IMR-90 (cell line): ENCODE measurements around the gene EMX2.

Experiments
- MAFK ChIP-seq: IDR thresholded peaks from 2 replicates; pipeline ENCODE4 v1.6.1; 2012; ENCODE audit warnings: low read depth, low read length, improper control_type of control experiment
- MAZ ChIP-seq: IDR thresholded peaks from 2 replicates; pipeline ENCODE4 v1.6.1; 2012; ENCODE audit warnings: low read depth, mild to moderate bottlenecking, low read length, improper control_type of control experiment, moderate library complexity, borderline replicate concordance
- RAD21 ChIP-seq: IDR thresholded peaks from 2 replicates; pipeline ENCODE4 v1.6.1; 2012; ENCODE audit warnings: low read length, improper control_type of control experiment

- TF ChIP-seq MAFK (no peak), RAD21 (no peak), MAZ (no peak)
Observed at GRCh38 chr10:117556356-117556755, 13.8 kb downstream of the EMX2 start.
